GOT3 (cell line): ENCODE data around the gene CDAN1.

Experiments
- DNase-seq: peaks from one replicate; lab custom pipeline; 2025; ENCODE audit warnings: mixed read lengths; lab: John Stamatoyannopoulos, UW

The CDAN1 gene

GRCh38 chr15:42733027-42733426 is 3.9 kb downstream of the CDAN1 start:
- no peak for DNase-seq

- DNase-seq, result no peak
These were observed 4.7 kb downstream of the CDAN1 start for GRCh38 chr15:42732095-42732827.

- DNase-seq, result no peak
These were observed 5.5 kb downstream of the CDAN1 start for GRCh38 chr15:42731461-42731860.

- no peak for DNase-seq
These were observed 6.4 kb downstream of the CDAN1 start for GRCh38 chr15:42730536-42730935.

GRCh38 chr15:42730135-42730534 is 6.8 kb downstream of the CDAN1 start:
- DNase-seq, result no peak

- no peak for DNase-seq
These were observed 7.5 kb downstream of the CDAN1 start for GRCh38 chr15:42729409-42729808.

- no peak for DNase-seq
These were observed 8.0 kb downstream of the CDAN1 start for GRCh38 chr15:42728972-42729371.

GRCh38 chr15:42728560-42728959 is 8.4 kb downstream of the CDAN1 start:
- no peak for DNase-seq

GRCh38 chr15:42727750-42728381 is 9.1 kb downstream of the CDAN1 start:
- DNase-seq, result no peak

- no peak for DNase-seq
These were observed 10.8 kb downstream of the CDAN1 start for GRCh38 chr15:42726114-42726513.

GRCh38 chr15:42725331-42725903 is 11.5 kb downstream of the CDAN1 start:
- no peak for DNase-seq

GRCh38 chr15:42724276-42724675 is 12.7 kb downstream of the CDAN1 start:
- DNase-seq, result no peak

GRCh38 chr15:42723068-42723467 is 13.9 kb downstream of the CDAN1 start:
- DNase-seq, result no peak

- DNase-seq, result no peak
These were observed 15.0 kb downstream of the CDAN1 start for GRCh38 chr15:42721916-42722315.

- no peak for DNase-seq
These were observed 15.9 kb downstream of the CDAN1 start for GRCh38 chr15:42721016-42721415.

- DNase-seq, result no peak
These were observed 16.9 kb downstream of the CDAN1 start for GRCh38 chr15:42720071-42720470.

GRCh38 chr15:42719043-42719442 is 17.9 kb downstream of the CDAN1 start:
- DNase-seq, result no peak

- DNase-seq, result no peak
These were observed 20.3 kb downstream of the CDAN1 start for GRCh38 chr15:42716626-42717025.

GRCh38 chr15:42716125-42716524 is 20.8 kb downstream of the CDAN1 start:
- DNase-seq, result no peak

GRCh38 chr15:42712584-42712983 is 24.3 kb downstream of the CDAN1 start:
- DNase-seq, result no peak

GRCh38 chr15:42711746-42712145 is 25.2 kb downstream of the CDAN1 start:
- no peak for DNase-seq

- DNase-seq, result no peak
These were observed 26.3 kb downstream of the CDAN1 start for GRCh38 chr15:42710662-42711061.

- no peak for DNase-seq
These were observed 28.9 kb downstream of the CDAN1 start for GRCh38 chr15:42707873-42708544.
